MM.1S (cell line): ENCODE data around the gene MTCL1.

ENCODE experiments used
- EZH2 ChIP-seq: fragments of 300-600 bp; sonication (generic); optimal IDR thresholded peaks from 2 replicates; pipeline ENCODE3; 2017; ENCODE audit warnings: low read depth, mild to moderate bottlenecking, antibody characterized with exemption, low read length, mixed read lengths
- TF ChIP-seq, protein P1 (sequence below): fragments of 300-600 bp; sonication (generic); IDR thresholded peaks from 2 replicates; pipeline ENCODE4 v1.5.1; 2016; ENCODE audit warnings: antibody characterized with exemption, low read length, mixed read lengths

DNA sequence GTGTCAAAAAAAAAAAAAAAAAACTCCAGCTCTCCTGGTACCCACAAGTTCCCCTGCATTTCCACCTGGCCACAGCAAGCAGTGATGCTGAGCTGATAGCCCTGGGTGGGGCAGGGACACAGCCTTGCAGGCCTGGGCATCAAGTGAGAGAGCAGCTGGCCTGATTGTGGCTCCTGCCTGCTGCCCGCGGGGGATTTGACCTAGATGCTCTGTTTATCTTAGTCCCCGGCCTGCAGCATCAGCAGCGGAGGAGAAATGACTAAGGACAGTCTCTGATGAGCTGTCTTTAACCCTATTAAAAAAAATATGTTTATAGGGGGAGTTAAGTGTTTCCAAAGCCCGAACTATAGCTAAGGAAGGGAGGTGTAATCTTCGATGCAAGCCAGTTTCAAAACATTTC is 102.6 kb downstream of the MTCL1 start:
- TF ChIP-seq, protein P1, sequence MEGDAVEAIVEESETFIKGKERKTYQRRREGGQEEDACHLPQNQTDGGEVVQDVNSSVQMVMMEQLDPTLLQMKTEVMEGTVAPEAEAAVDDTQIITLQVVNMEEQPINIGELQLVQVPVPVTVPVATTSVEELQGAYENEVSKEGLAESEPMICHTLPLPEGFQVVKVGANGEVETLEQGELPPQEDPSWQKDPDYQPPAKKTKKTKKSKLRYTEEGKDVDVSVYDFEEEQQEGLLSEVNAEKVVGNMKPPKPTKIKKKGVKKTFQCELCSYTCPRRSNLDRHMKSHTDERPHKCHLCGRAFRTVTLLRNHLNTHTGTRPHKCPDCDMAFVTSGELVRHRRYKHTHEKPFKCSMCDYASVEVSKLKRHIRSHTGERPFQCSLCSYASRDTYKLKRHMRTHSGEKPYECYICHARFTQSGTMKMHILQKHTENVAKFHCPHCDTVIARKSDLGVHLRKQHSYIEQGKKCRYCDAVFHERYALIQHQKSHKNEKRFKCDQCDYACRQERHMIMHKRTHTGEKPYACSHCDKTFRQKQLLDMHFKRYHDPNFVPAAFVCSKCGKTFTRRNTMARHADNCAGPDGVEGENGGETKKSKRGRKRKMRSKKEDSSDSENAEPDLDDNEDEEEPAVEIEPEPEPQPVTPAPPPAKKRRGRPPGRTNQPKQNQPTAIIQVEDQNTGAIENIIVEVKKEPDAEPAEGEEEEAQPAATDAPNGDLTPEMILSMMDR, result no peak
- TF ChIP-seq EZH2, result no peak
